Mesothelial cell of epicardium (in vitro differentiated cells): ENCODE data around the gene PAX5. TPM values are rescaled to one million over a fixed set of nuclear protein-coding genes. Genes with fewer than 3 reads are reported as not detected.

Experiments used
- DNase-seq, 2 experiments: peaks; one replicate each; pipeline ENCODE4 v3.0.0; 2021; ENCODE audit warnings: low spot score in 2 of 2; ENCODE audit not compliant: unreplicated experiment in 2 of 2
- H3K27ac Mint-ChIP-seq: 2 replicates; pipeline ENCODE4 v1.8.0; 2021; ENCODE audit warnings: mixed read lengths
- H3K27me3 Mint-ChIP-seq: 2 replicates; pipeline ENCODE4 v1.8.0; 2021; ENCODE audit warnings: low read depth, mixed read lengths
- H3K36me3 Mint-ChIP-seq: 2 replicates; pipeline ENCODE4 v1.8.0; 2021; ENCODE audit warnings: mixed read lengths
- H3K4me1 Mint-ChIP-seq: 2 replicates; pipeline ENCODE4 v1.8.0; 2021; ENCODE audit warnings: mixed read lengths
- H3K4me3 Mint-ChIP-seq: 2 replicates; pipeline ENCODE4 v1.8.0; 2021; ENCODE audit warnings: mild to moderate bottlenecking, moderate library complexity, mixed read lengths
- H3K9me3 Mint-ChIP-seq: 2 replicates; pipeline ENCODE4 v1.8.0; 2021; ENCODE audit warnings: mixed read lengths
- total RNA-seq: library from RNA; stranded (reverse); gene quantifications from 3 replicates; pipeline ENCODE4 v1.2.1, GENCODE V29; 2021
- TF ChIP-seq, protein P1 (sequence below): fragments of 200-600 bp; sonication (generic); IDR thresholded peaks from one replicate; pipeline ENCODE4 v1.5.0; 2021; ENCODE audit warnings: antibody characterized with exemption; ENCODE audit not compliant: unreplicated experiment

PAX5 gene
- total RNA-seq, 1 donor from 2014 or later: not detected

DNA sequence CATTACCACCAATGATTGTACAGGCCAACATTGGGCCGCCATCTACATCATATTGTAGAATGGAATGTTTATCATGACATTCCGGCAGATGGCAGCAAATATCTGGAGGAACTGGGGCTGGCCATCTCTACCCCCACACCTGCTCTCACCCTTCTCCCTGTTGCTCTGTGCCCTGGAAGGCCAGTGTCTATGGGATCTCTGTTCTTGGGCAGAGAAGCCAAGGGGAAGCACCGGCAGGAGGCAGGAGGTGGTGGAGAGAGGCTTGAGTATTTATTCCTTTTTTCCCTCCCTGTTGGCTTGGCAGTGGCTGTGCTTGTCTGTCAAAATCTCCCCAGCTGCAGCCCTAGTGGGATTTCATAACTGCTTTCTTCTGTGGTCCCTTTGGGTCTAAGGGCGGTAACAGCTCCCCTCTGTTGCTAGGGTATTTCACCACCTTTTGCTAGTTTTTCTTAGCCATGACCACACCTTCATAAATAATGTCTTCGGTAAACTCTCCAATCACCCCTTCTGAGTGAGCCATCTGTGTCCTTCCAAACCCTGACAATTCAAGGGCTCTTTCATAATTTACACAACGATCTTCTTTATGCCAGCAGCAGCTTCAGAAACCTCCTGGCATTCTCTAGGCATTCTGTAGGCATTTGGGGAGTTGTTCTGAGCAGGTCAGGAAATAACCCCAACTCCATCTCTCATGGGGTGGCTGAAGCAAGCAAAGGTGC, 235.6 kb downstream of the PAX5 start:
- TF ChIP-seq, protein P1, sequence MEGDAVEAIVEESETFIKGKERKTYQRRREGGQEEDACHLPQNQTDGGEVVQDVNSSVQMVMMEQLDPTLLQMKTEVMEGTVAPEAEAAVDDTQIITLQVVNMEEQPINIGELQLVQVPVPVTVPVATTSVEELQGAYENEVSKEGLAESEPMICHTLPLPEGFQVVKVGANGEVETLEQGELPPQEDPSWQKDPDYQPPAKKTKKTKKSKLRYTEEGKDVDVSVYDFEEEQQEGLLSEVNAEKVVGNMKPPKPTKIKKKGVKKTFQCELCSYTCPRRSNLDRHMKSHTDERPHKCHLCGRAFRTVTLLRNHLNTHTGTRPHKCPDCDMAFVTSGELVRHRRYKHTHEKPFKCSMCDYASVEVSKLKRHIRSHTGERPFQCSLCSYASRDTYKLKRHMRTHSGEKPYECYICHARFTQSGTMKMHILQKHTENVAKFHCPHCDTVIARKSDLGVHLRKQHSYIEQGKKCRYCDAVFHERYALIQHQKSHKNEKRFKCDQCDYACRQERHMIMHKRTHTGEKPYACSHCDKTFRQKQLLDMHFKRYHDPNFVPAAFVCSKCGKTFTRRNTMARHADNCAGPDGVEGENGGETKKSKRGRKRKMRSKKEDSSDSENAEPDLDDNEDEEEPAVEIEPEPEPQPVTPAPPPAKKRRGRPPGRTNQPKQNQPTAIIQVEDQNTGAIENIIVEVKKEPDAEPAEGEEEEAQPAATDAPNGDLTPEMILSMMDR: no peak
- Mint-ChIP-seq H3K4me1 (no peaks in the 10 kb centered on the region), H3K27ac (no peak overlapping the region), H3K9me3 (no peaks in the 10 kb centered on the region), H3K36me3 (no peaks in the 10 kb centered on the region), H3K27me3 (peaks cover 85% of the 10 kb centered on the region), H3K4me3 (no peak overlapping the region)
- DNase-seq: no peak

DNA sequence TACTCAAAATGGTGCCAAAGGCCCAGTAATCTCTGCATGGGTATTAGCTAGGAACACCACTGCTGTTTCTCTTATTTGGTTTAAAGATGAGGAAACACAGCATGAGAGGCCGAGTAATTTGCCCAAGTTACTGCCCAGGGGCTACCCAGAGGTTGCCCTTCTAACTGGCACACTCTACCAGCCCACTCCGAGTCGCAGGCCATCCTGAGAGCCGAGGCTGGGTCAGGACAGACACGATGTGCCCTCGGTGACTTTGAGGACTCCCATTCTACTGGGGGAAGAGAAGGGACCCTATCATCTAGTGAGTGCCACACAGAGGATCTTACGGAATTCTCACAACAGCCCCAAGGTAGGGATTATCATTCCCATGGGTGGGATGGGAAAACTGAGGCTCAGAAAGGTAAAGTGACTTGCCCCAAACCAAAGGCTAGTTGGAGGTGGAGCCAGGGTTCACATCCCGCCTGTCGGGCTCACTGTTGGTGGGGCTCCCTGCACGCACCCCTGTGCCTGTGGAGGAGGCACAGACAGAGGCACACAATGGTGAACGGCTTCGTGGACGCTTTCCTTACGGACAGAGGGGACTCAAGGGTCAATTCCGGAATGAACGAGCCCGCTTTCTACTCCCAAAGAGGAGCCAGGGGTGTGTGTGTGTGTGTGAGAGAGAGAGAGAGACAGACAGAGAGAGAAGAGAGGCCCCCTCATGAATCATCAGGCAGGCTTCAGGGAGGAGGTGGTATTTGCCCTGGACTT, 236.4 kb downstream of the PAX5 start:
- H3K27me3 Mint-ChIP-seq: peaks cover 82% of the 10 kb centered on the region
- H3K9me3 Mint-ChIP-seq: peaks cover 6% of the 10 kb centered on the region
- no peaks in the 10 kb centered on the region for H3K36me3 Mint-ChIP-seq
- H3K4me1 Mint-ChIP-seq: no peaks in the 10 kb centered on the region
- H3K4me3 Mint-ChIP-seq: no peak overlapping the region
- no peak overlapping the region for H3K27ac Mint-ChIP-seq
- TF ChIP-seq, protein P1: no peak
- no peak for DNase-seq

DNA sequence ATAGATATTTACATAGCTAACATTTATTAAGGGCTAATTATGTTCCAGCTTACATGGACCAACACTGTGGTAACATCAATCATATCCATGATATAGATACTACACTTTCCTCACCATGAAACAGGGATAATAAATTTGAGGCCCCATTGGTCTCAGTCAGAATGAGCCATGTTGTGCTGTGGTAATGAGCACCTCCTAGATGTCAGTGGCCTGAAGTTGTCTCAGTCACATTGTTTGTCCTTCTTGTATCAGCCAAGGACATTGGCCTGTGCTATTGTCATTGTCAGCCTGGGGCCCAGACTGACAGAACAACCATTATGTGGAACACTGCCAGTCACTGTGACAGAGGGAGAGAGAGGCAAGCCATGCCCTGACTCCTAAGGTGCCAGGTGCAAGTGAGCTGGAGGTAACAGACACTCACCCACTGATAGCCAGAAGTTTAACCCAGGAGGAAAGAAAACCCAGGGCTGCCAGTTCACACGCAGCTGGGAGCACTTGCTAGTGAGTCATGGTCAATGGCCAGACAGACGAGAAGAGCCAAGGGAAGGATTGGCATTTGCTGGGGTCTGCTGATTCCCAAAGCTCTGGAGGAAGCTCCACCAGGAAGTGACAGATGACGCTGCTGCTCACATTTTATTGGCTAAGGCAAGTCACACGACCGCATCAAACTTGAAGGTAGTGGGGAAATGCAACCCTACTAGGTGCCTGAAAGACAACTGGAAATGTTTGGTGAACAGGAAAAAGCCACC, 237.2 kb downstream of the PAX5 start:
- no peaks in the 10 kb centered on the region for H3K4me1 Mint-ChIP-seq
- TF ChIP-seq, protein P1: no peak
- H3K36me3 Mint-ChIP-seq: no peaks in the 10 kb centered on the region
- DNase-seq: no peak
- H3K27me3 Mint-ChIP-seq: peaks cover 80% of the 10 kb centered on the region
- no peak overlapping the region for H3K4me3 Mint-ChIP-seq
- H3K27ac Mint-ChIP-seq: no peak overlapping the region
- peaks cover 6% of the 10 kb centered on the region for H3K9me3 Mint-ChIP-seq

DNA sequence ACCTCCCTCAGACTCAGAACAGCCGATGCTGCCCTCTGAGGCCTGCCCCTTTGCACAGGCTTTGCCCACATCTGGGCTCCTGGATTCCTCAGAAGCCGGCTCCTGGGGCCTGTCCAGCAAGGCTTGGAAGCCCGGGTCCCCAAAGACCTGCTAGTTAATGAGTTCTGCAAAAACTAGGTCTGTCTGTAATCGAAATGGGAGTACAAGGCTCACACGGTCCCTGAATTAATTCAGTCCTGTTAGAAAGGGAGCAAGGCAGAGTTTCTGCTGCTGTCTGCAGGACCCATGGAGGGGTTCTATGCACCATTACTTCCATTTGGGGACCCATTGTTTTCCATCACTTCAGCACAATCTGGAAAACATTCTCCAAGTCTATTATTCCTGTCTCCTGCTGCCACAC, 239.6 kb downstream of the PAX5 start:
- H3K27me3 Mint-ChIP-seq: peaks cover 69% of the 10 kb centered on the region
- H3K4me3 Mint-ChIP-seq: no peak overlapping the region
- no peaks in the 10 kb centered on the region for H3K36me3 Mint-ChIP-seq
- DNase-seq: no peak
- no peak overlapping the region for H3K27ac Mint-ChIP-seq
- H3K4me1 Mint-ChIP-seq: no peaks in the 10 kb centered on the region
- TF ChIP-seq, protein P1: no peak
- peaks cover 6% of the 10 kb centered on the region for H3K9me3 Mint-ChIP-seq

DNA sequence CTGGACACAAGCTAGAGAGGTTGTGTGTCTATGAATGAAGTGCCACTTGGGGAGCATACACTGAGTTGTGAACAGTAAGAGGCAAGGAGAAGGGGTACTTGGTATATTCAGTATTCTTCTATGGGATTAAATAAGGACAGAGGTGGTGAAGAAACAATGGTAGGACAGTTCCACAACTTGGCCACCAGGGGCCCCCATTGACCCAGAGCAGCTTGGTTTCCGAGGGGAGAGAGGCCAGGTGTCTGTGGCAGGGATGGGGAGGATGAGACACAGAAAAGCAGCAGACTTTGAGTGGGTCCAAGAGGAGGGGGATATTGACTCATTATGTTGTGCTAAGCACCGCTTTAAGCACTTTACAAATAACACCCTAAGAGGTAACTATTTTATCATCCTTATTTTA, 240.8 kb downstream of the PAX5 start:
- no peak for DNase-seq
- no peak overlapping the region for H3K27ac Mint-ChIP-seq
- H3K4me3 Mint-ChIP-seq: no peak overlapping the region
- peaks cover 62% of the 10 kb centered on the region for H3K27me3 Mint-ChIP-seq
- no peaks in the 10 kb centered on the region for H3K36me3 Mint-ChIP-seq
- TF ChIP-seq, protein P1: peak; percentile 44
- peaks cover 6% of the 10 kb centered on the region for H3K9me3 Mint-ChIP-seq
- no peaks in the 10 kb centered on the region for H3K4me1 Mint-ChIP-seq
